LNCaP clone FGC (cell line): ENCODE data around the gene FRMPD1.

Source experiments
- DNase-seq: peaks from one replicate; pipeline ENCODE4 v3.0.0-alpha.2; 2011; ENCODE audit warnings: low read depth
- H3K4me3 ChIP-seq: 2 replicates; pipeline ENCODE4 v1.5.1; 2011; ENCODE audit warnings: mild to moderate bottlenecking, low read depth, low read length, control low read depth
- CTCF ChIP-seq: IDR thresholded peaks from 2 replicates; pipeline ENCODE4 v1.5.1; 2012; ENCODE audit warnings: mild to moderate bottlenecking; ENCODE audit not compliant: control insufficient read depth, insufficient read depth; ENCODE audit errors: extremely low read depth

FRMPD1 gene

GRCh38 chr9:37635808-37636207, 14.9 kb upstream of the FRMPD1 start:
- no peak for DNase-seq
- TF ChIP-seq CTCF = no peak
- no peak overlapping the region for H3K4me3 ChIP-seq

GRCh38 chr9:37636511-37637448, 14.0 kb upstream of the FRMPD1 start:
- no peak for TF ChIP-seq CTCF
- no peak for DNase-seq
- no peak overlapping the region for H3K4me3 ChIP-seq

- no peak for TF ChIP-seq CTCF
- H3K4me3 ChIP-seq = no peak overlapping the region
- no peak for DNase-seq
Measured at GRCh38 chr9:37639109-37639762, 11.5 kb upstream of the FRMPD1 start.

GRCh38 chr9:37639841-37640240, 10.9 kb upstream of the FRMPD1 start:
- H3K4me3 ChIP-seq = no peak overlapping the region
- DNase-seq = no peak
- TF ChIP-seq CTCF = no peak

- TF ChIP-seq CTCF = no peak
- H3K4me3 ChIP-seq = no peak overlapping the region
- DNase-seq = no peak
Measured at GRCh38 chr9:37640246-37640645, 10.5 kb upstream of the FRMPD1 start.

- no peak overlapping the region for H3K4me3 ChIP-seq
- DNase-seq = no peak
- no peak for TF ChIP-seq CTCF
Measured at GRCh38 chr9:37641331-37641730, 9.4 kb upstream of the FRMPD1 start.

GRCh38 chr9:37643214-37643613, 7.5 kb upstream of the FRMPD1 start:
- no peak overlapping the region for H3K4me3 ChIP-seq
- TF ChIP-seq CTCF = no peak
- no peak for DNase-seq
